Measurements from ENCODE around the gene ELN. TPM values are rescaled to one million over a fixed set of nuclear protein-coding genes. Genes with fewer than 3 reads are reported as not detected.

Gene ELN
- total and polyA plus RNA-seq, 9 of the 15 experiments (the other 6 are each of a cell fraction or from before 2014, with no cell fraction given): 0.20 TPM; not detected in 8

DNA sequence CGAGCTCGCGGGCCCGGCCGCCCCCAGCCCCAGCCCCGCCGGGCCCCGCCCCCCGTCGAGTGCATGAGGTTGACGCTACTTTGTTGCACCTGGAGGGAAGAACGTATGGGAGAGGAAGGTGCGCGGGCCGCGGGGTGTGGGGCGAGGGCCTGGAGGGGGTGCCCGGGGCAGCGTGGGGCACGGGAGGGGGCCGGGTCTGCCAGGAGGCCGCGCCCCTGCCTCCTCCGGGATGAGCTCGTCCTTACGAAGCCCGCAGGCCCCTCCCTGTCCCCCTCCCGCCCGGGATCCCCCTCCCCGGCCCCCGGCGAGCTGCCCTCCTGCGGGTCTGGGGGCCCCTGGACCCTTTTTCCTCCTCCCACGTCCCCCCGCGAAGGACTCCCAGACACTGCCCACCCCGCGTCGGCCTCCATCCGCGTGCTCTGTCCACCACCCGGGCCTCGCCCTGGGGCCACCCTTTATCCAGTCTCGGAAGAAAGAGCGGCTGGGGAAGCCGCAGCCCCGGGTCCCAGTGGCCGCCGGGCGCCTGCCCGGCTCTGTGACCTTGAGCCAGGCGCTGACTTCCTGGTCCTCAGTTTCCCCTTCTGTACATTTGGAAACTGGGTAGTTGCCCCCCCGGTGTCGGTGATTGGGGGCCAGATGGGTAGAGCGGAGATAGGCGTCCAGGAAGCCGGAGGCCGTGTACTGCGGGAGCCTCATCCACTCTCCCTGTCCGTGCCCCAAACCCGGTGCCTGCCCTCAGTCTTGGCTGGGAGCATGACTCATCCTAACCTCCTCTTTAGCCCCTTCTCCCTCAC is 56.2 kb downstream of the ELN start (continued):
- TF ChIP-seq, protein P1, sequence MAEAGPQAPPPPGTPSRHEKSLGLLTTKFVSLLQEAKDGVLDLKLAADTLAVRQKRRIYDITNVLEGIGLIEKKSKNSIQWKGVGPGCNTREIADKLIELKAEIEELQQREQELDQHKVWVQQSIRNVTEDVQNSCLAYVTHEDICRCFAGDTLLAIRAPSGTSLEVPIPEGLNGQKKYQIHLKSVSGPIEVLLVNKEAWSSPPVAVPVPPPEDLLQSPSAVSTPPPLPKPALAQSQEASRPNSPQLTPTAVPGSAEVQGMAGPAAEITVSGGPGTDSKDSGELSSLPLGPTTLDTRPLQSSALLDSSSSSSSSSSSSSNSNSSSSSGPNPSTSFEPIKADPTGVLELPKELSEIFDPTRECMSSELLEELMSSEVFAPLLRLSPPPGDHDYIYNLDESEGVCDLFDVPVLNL (CRISPR knock-in tag; IDR thresholded peaks at IDR 0.05; ENCODE audit: low read depth): no peak
- TF ChIP-seq SREBF2 (CRISPR knock-in tag; IDR thresholded peaks at IDR 0.05): 0 out of 2 replicates have a peak, but pooled peaks have one; percentile 35
- no peak for TF ChIP-seq POU5F1 (IDR thresholded peaks at IDR 0.05; ENCODE audit: borderline replicate concordance, low read depth, low read length, partially characterized antibody)
- peak; percentile 71 for TF ChIP-seq POLR2G (IDR thresholded peaks at IDR 0.05; ENCODE audit: low read depth, low read length)
- TF ChIP-seq XRCC5 (IDR thresholded peaks at IDR 0.05; ENCODE audit: low read depth, low read length): 0 out of 2 replicates have a peak, but pooled peaks have one; percentile 61
- no peak for TF ChIP-seq NEUROD1 (IDR thresholded peaks at IDR 0.05; ENCODE audit: borderline replicate concordance, low read depth, low read length, partially characterized antibody)
- TF ChIP-seq, protein P2, sequence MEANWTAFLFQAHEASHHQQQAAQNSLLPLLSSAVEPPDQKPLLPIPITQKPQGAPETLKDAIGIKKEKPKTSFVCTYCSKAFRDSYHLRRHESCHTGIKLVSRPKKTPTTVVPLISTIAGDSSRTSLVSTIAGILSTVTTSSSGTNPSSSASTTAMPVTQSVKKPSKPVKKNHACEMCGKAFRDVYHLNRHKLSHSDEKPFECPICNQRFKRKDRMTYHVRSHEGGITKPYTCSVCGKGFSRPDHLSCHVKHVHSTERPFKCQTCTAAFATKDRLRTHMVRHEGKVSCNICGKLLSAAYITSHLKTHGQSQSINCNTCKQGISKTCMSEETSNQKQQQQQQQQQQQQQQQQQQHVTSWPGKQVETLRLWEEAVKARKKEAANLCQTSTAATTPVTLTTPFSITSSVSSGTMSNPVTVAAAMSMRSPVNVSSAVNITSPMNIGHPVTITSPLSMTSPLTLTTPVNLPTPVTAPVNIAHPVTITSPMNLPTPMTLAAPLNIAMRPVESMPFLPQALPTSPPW (CRISPR knock-in tag; IDR thresholded peaks at IDR 0.05): peak; percentile 75
- TF ChIP-seq, protein P3, sequence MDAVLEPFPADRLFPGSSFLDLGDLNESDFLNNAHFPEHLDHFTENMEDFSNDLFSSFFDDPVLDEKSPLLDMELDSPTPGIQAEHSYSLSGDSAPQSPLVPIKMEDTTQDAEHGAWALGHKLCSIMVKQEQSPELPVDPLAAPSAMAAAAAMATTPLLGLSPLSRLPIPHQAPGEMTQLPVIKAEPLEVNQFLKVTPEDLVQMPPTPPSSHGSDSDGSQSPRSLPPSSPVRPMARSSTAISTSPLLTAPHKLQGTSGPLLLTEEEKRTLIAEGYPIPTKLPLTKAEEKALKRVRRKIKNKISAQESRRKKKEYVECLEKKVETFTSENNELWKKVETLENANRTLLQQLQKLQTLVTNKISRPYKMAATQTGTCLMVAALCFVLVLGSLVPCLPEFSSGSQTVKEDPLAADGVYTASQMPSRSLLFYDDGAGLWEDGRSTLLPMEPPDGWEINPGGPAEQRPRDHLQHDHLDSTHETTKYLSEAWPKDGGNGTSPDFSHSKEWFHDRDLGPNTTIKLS (IDR thresholded peaks at IDR 0.05; ENCODE audit: borderline replicate concordance, low read depth): no peak
- peak; percentile 44; the same call in 1 of the 2 replicates for TF ChIP-seq PHF8 (IDR thresholded peaks at IDR 0.05; ENCODE audit: borderline replicate concordance, low read length)
- TF ChIP-seq POLR2A (conservative IDR thresholded peaks at IDR 0.05): 0 out of 2 replicates have a peak, but pooled peaks have one; percentile 33
- 0 out of 2 replicates have a peak, but pooled peaks have one; percentile 32 for TF ChIP-seq MTA3 (IDR thresholded peaks at IDR 0.05; ENCODE audit: borderline replicate concordance)
- 0 out of 4 replicates have a peak, but pooled peaks of 1 of the 2 experiments have one; percentile 30 for TF ChIP-seq SIN3A (IDR thresholded peaks at IDR 0.05; ENCODE audit: borderline replicate concordance in 2 of 2, control insufficient read depth in 1 of 2, low read depth in 2 of 2, low read length in 2 of 2)
- TF ChIP-seq MYNN (IDR thresholded peaks at IDR 0.05): 0 out of 2 replicates have a peak, but pooled peaks have one; percentile 22
- no peak for TF ChIP-seq MYNN (CRISPR knock-in tag; IDR thresholded peaks at IDR 0.05)
- TF ChIP-seq, protein P4, sequence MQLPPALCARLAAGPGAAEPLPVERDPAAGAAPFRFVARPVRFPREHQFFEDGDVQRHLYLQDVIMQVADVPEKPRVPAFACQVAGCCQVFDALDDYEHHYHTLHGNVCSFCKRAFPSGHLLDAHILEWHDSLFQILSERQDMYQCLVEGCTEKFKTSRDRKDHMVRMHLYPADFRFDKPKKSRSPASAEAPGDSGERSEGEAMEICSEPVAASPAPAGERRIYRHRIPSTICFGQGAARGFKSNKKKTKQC (CRISPR knock-in tag; IDR thresholded peaks at IDR 0.05): 0 out of 2 replicates have a peak, but pooled peaks have one; percentile 45
- TF ChIP-seq TEAD1 (CRISPR knock-in tag; IDR thresholded peaks at IDR 0.05): 0 out of 4 replicates have a peak, but pooled peaks of 1 of the 2 experiments have one; percentile 52
- TF ChIP-seq ZBTB7A (IDR thresholded peaks at IDR 0.05; ENCODE audit: borderline replicate concordance, control insufficient read depth, low read depth, low read length): peak; percentile 59; the same call in 1 of the 2 replicates
- no peak for TF ChIP-seq NCOR1 (IDR thresholded peaks at IDR 0.05)
- no peak for TF ChIP-seq HNRNPL (IDR thresholded peaks at IDR 0.05; ENCODE audit: low read depth, low read length)
- TF ChIP-seq RHOXF2B (CRISPR knock-in tag; conservative IDR thresholded peaks at IDR 0.05): no peak
